NCI-H226 (cell line): ENCODE results near the gene FAM237A.

Source experiments
- DNase-seq: peaks from one replicate; pipeline ENCODE4 v3.0.0-alpha.2; 2015

FAM237A gene

DNA sequence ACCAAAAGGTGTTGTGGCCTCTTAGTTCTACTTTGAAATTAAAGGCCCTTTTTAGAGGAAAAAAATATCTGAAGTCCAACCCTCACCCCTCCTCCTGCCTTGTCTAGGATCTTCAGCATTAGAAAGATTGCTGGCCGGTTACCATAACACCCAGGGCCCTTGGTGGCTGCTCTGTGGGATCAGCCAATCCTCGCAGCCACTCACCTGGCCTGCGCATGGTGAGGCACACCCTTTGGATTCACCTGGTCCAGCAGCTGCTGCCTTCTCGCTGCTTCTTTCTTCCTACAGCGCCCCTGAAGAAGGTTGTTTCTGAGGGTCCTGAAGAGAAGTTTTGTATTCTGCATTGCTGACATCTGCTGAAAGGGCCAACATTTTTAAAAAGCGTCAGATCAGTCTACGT lies 50.7 kb downstream of the FAM237A start:
- no peak for DNase-seq

- no peak for DNase-seq
Observed at GRCh38 chr2:206693399-206694137, 51.3 kb downstream of the FAM237A start.

GRCh38 chr2:206696910-206697309 lies 54.6 kb downstream of the FAM237A start:
- DNase-seq: no peak

- DNase-seq: no peak
Observed at GRCh38 chr2:206698811-206699210, 56.5 kb downstream of the FAM237A start.
